Fibroblast of lung (primary cell): ENCODE measurements around the gene CORO7. TPM values are rescaled to one million over a fixed set of nuclear protein-coding genes. Genes with fewer than 3 reads are reported as not detected.
A peak's percentile ranks its signal among the peaks of the same experiment; 100 is the strongest.

ENCODE experiments used
- DNase-seq, 2 donors: peaks; one replicate each; pipeline versions ENCODE4 v3.0.0 to v3.0.0-alpha.2; 2010; ENCODE audit warnings: low read depth in 2 of 2
- H2AFZ ChIP-seq: 2 replicates; pipeline ENCODE4 v1.5.1; 2012; ENCODE audit warnings: low read length, control low read depth, inconsistent platforms
- H3K27ac ChIP-seq: 2 replicates; pipeline ENCODE4 v1.5.1; 2011; ENCODE audit warnings: low read length, control low read depth; ENCODE audit not compliant: insufficient read depth
- H3K27me3 ChIP-seq: 2 replicates; pipeline ENCODE4 v1.5.1; 2011; ENCODE audit warnings: mild to moderate bottlenecking, low read length; ENCODE audit not compliant: control insufficient read depth, insufficient read depth
- H3K36me3 ChIP-seq: 2 replicates; pipeline ENCODE4 v1.5.1; 2011; ENCODE audit warnings: low read length; ENCODE audit not compliant: control insufficient read depth, insufficient read depth
- H3K4me1 ChIP-seq: 2 replicates; pipeline ENCODE4 v1.5.1; 2011; ENCODE audit warnings: low read length; ENCODE audit not compliant: control insufficient read depth, insufficient read depth; ENCODE audit errors: extremely low read depth
- H3K4me2 ChIP-seq: 2 replicates; pipeline ENCODE4 v1.5.1; 2011; ENCODE audit warnings: low read length, control low read depth; ENCODE audit not compliant: insufficient read depth; ENCODE audit errors: extremely low read depth
- H3K4me3 ChIP-seq, 4 experiments: fragments of 200-600 bp in 1 of 4; sonication (generic) in 1 of 4; replicated peaks in 1 of 4; 2 replicates each; pipeline ENCODE4 v1.5.1; 2011 to 2016; ENCODE audit warnings: low read length in 4 of 4, low read depth in 3 of 4, mild to moderate bottlenecking in 3 of 4, control low read depth in 2 of 4, inconsistent platforms in 1 of 4, mixed read lengths in 1 of 4; ENCODE audit not compliant: insufficient read depth in 1 of 4; ENCODE audit errors: control extremely low read depth in 1 of 4
- H3K79me2 ChIP-seq: 2 replicates; pipeline ENCODE4 v1.5.1; 2012; ENCODE audit warnings: mild to moderate bottlenecking, low read length, inconsistent platforms; ENCODE audit not compliant: control insufficient read depth, insufficient read depth
- H3K9ac ChIP-seq: 2 replicates; pipeline ENCODE4 v1.5.1; 2011; ENCODE audit warnings: mild to moderate bottlenecking, low read length, control low read depth; ENCODE audit not compliant: insufficient read depth
- H3K9me3 ChIP-seq: 2 replicates; pipeline ENCODE4 v1.5.1; 2012; ENCODE audit warnings: low read depth, low read length; ENCODE audit not compliant: control insufficient read depth, insufficient read depth
- H4K20me1 ChIP-seq: 2 replicates; pipeline ENCODE4 v1.5.1; 2011; ENCODE audit warnings: low read length; ENCODE audit not compliant: control insufficient read depth, insufficient read depth; ENCODE audit errors: extremely low read depth
- EZH2 ChIP-seq: IDR thresholded peaks from 2 replicates; pipeline ENCODE4 v1.5.1; 2012; ENCODE audit warnings: low read length, control low read depth, mild to moderate bottlenecking; ENCODE audit errors: missing control alignments
- polyA plus RNA-seq, 2 donors: library from polyadenylated mRNA; depleted of rRNA in 1 of 2; stranded (reverse) in 1 of 2; unstranded in 1 of 2; fragments of >200 nt; gene quantifications; 2 replicates each; pipeline ENCODE4 v1.2.1, GENCODE V29; 2011 to 2012; ENCODE audit warnings: missing spikeins in 1 of 2
- total RNA-seq: library from RNA; depleted of rRNA; stranded (reverse); fragments of >200 nt; gene quantifications from 2 replicates; pipeline ENCODE4 v1.2.1, GENCODE V29; 2014
- TF ChIP-seq, protein P1 (sequence below), 2 donors: IDR thresholded peaks in 1 of 2; conservative IDR thresholded peaks in 1 of 2; 1 replicate in 1 of 2; 2 replicates in 1 of 2; pipeline ENCODE4 v1.5.1; 2011 to 2012; ENCODE audit warnings: low read length in 2 of 2, control low read depth in 1 of 2, inconsistent platforms in 1 of 2, low read depth in 1 of 2, mild to moderate bottlenecking in 1 of 2

CORO7 gene
- total and polyA plus RNA-seq, 2 donors (not counting 1 experiment from before 2014, with no cell fraction given), result 6.1 to 11.1 TPM

DNA sequence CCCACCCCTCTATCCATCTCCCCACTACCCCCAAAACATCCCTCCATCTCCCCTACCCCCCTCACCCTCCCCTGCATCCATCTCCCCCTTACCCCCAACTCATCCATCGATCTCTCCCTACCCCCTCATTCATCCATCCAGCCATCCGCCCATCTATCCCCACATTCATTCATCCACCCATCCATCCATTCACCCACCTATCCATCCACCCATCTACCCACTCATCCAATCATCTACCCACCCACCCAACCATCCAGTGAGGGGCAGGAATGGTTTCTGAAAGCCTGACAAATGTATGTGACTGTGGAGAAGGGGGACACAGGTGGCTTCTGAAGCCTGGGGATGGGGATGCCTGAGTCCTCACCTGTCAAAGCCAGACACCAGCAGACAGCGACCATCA, 56.5 kb downstream of the CORO7 start:
- no peaks in the 10 kb centered on the region for H3K9me3 ChIP-seq
- no peak overlapping the region for H3K9ac ChIP-seq
- H3K4me3 ChIP-seq, result no peak overlapping the region
- no peak for DNase-seq
- no peak overlapping the region for H3K27ac ChIP-seq
- H2AFZ ChIP-seq, result no peak overlapping the region
- no peaks in the 10 kb centered on the region for H3K27me3 ChIP-seq
- peaks cover 4% of the 10 kb centered on the region for H3K36me3 ChIP-seq
- no peaks in the 10 kb centered on the region for H3K4me1 ChIP-seq
- no peaks in the 10 kb centered on the region for H3K79me2 ChIP-seq
- H3K4me2 ChIP-seq, result no peak overlapping the region
- no peaks in the 10 kb centered on the region for H4K20me1 ChIP-seq
- no peak for TF ChIP-seq EZH2
- TF ChIP-seq, protein P1, sequence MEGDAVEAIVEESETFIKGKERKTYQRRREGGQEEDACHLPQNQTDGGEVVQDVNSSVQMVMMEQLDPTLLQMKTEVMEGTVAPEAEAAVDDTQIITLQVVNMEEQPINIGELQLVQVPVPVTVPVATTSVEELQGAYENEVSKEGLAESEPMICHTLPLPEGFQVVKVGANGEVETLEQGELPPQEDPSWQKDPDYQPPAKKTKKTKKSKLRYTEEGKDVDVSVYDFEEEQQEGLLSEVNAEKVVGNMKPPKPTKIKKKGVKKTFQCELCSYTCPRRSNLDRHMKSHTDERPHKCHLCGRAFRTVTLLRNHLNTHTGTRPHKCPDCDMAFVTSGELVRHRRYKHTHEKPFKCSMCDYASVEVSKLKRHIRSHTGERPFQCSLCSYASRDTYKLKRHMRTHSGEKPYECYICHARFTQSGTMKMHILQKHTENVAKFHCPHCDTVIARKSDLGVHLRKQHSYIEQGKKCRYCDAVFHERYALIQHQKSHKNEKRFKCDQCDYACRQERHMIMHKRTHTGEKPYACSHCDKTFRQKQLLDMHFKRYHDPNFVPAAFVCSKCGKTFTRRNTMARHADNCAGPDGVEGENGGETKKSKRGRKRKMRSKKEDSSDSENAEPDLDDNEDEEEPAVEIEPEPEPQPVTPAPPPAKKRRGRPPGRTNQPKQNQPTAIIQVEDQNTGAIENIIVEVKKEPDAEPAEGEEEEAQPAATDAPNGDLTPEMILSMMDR (conservative IDR thresholded peaks at IDR 0.05 in 1 of 2, IDR thresholded peaks at IDR 0.05 in 1 of 2; ENCODE audit: low read depth in 1 of 2, low read length in 2 of 2), result no peak

DNA sequence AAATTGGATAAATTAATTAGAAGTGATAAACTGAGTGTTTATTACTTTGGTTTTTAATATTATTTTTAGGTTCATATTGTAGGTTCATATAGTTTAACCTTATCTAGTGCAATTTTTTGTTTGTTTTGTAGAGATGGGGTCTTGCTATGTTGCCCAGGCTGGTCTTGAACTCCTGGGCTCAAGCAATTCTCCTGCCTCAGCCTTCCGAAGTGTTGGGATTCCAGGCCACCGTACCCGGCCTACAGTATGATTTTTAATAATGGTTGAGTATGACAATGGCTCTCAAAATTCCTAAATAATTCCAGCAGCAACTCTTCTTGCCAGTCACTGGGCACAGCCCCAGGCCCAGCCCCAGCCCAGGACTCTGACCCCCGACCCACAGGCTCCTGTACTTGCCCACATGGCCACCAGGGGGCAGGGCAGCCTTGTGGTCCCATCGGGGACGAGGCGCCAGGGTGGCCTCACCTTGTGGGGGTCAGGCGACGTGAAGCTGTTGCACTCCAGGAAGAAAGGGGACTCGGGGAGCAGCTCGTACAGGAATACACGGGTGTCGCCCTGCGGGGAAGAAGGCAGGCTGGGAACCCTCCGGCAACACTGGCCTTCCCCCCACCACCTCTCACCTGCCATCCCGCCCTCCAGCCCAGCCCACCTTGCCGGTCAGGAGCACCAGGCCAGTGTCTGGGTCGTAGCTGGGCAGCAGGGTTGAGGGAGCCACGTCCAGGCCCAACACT, 57.4 kb downstream of the CORO7 start:
- Histone ChIP-seq H2AFZ (no peak overlapping the region), H3K9ac (no peak overlapping the region), H3K4me3 (no peak overlapping the region), H3K27me3 (no peaks in the 10 kb centered on the region), H3K36me3 (peaks cover 4% of the 10 kb centered on the region), H3K4me1 (no peaks in the 10 kb centered on the region), H3K27ac (no peak overlapping the region), H3K9me3 (no peaks in the 10 kb centered on the region), H4K20me1 (no peaks in the 10 kb centered on the region), H3K4me2 (no peak overlapping the region), H3K79me2 (no peaks in the 10 kb centered on the region)
- TF ChIP-seq, protein P1 (conservative IDR thresholded peaks at IDR 0.05 in 1 of 2, IDR thresholded peaks at IDR 0.05 in 1 of 2; ENCODE audit: low read depth in 1 of 2, low read length in 2 of 2), result peak; percentile 89 to 92
- TF ChIP-seq EZH2, result no peak
- peak in 1 of 2 donors; percentile 34 for DNase-seq

DNA sequence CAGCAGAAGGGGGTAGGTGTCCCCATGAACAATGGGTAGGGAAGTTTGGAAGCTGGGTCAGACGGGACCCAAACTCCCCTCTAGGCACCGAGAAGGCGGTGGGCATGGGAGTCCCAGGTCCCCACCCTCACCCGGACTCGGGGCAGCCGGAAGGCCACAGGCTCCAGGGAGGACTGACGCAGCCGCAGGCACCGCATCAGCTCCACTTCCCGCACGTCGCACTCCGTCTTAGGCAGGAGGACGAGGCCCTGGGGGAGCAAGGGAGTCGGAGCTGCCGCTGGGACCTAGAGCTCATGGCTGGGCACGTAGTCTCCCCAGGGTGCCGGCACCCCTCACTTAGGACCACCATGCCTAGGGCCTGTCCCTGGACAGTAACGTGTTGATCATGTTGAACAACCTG, 58.2 kb downstream of the CORO7 start:
- H3K79me2 ChIP-seq, result no peaks in the 10 kb centered on the region
- H3K27ac ChIP-seq, result no peak overlapping the region
- H3K36me3 ChIP-seq, result peaks cover 4% of the 10 kb centered on the region
- H3K4me1 ChIP-seq, result no peaks in the 10 kb centered on the region
- H3K4me3 ChIP-seq, result no peak overlapping the region
- DNase-seq, result no peak
- H2AFZ ChIP-seq, result no peak overlapping the region
- no peaks in the 10 kb centered on the region for H3K9me3 ChIP-seq
- no peak overlapping the region for H3K4me2 ChIP-seq
- H4K20me1 ChIP-seq, result no peaks in the 10 kb centered on the region
- H3K9ac ChIP-seq, result no peak overlapping the region
- H3K27me3 ChIP-seq, result no peaks in the 10 kb centered on the region
- TF ChIP-seq, protein P1 (conservative IDR thresholded peaks at IDR 0.05 in 1 of 2, IDR thresholded peaks at IDR 0.05 in 1 of 2; ENCODE audit: low read depth in 1 of 2, low read length in 2 of 2), result no peak
- no peak for TF ChIP-seq EZH2
